Endothelial cell of umbilical vein (primary cell): ENCODE results near the gene CTNNA2. TPM values are rescaled to one million over a fixed set of nuclear protein-coding genes. Genes with fewer than 3 reads are reported as not detected.

ENCODE experiments used
- BruUV-seq: library from RNA; stranded (reverse); fragments of 400-500 nt; replicated peaks from 2 replicates; lab custom pipeline; 2021; lab: Mats Ljungman, UMichigan
- CTCF ChIA-PET: fragments of 300-600, 350-600 bp; sonication (Branson Sonifier 250); formaldehyde crosslinking; loops from one replicate; lab custom pipeline; 2021; ENCODE audit warnings: antibody characterized with exemption, inconsistent platforms; lab: Charles Lee
- POLR2A ChIA-PET: fragments of 300-600, 350-600 bp; sonication (Branson Sonifier 250); formaldehyde crosslinking; loops from one replicate; lab custom pipeline; 2021; ENCODE audit warnings: antibody characterized with exemption, inconsistent platforms; lab: Charles Lee
- DNase-seq: peaks from one replicate; pipeline ENCODE4 v3.0.0-alpha.2; 2011; ENCODE audit warnings: low read depth, low spot score
- FAIRE-seq: peaks from 2 replicates; lab custom pipeline; 2011; peaks lifted over from hg19 to GRCh38; lab: Jason Lieb, UNC
- H2AFZ ChIP-seq: 2 replicates; pipeline ENCODE4 v1.6.0; 2012; ENCODE audit warnings: low read depth, low read length, control low read depth, inconsistent platforms
- H3K27ac ChIP-seq: 2 replicates; pipeline ENCODE4 v1.5.1; 2011; ENCODE audit warnings: low read depth, mild to moderate bottlenecking, control low read depth, low read length, moderate library complexity; ENCODE audit not compliant: insufficient read depth
- H3K27me3 ChIP-seq, 2 experiments: 2 replicates each; pipeline versions ENCODE4 v1.6.0 to v1.6.1; 2011; ENCODE audit warnings: low read length in 2 of 2, mixed read lengths in 1 of 2; ENCODE audit not compliant: control insufficient read depth in 2 of 2, insufficient read depth in 2 of 2
- H3K36me3 ChIP-seq, 2 experiments: 2 replicates in 1 of 2; 3 replicates in 1 of 2; pipeline ENCODE4 v1.5.1; 2011; ENCODE audit warnings: low read length in 2 of 2, mild to moderate bottlenecking in 1 of 2, moderate library complexity in 1 of 2; ENCODE audit not compliant: control insufficient read depth in 2 of 2, insufficient read depth in 2 of 2; ENCODE audit errors: extremely low read depth in 1 of 2
- H3K4me1 ChIP-seq: 3 replicates; pipeline ENCODE4 v1.5.1; 2011; ENCODE audit warnings: mild to moderate bottlenecking, low read length; ENCODE audit not compliant: control insufficient read depth, insufficient read depth; ENCODE audit errors: extremely low read depth
- H3K4me2 ChIP-seq: 2 replicates; pipeline ENCODE4 v1.6.1; 2011; ENCODE audit warnings: low read length, control low read depth, mixed read lengths; ENCODE audit not compliant: insufficient read depth
- H3K4me3 ChIP-seq, 3 experiments: fragments of 200-600 bp in 1 of 3; sonication (generic), shearing (Covaris generic) in 1 of 3; replicated peaks in 1 of 3; 2 replicates each; pipeline ENCODE4 v1.5.1; 2011 to 2016; ENCODE audit warnings: control low read depth in 3 of 3, low read length in 3 of 3, mild to moderate bottlenecking in 2 of 3, inconsistent platforms in 1 of 3, low read depth in 1 of 3, moderate library complexity in 1 of 3; ENCODE audit not compliant: insufficient read depth in 1 of 3
- H3K79me2 ChIP-seq: 2 replicates; pipeline ENCODE4 v1.6.0; 2012; ENCODE audit warnings: low read length, inconsistent platforms; ENCODE audit not compliant: control insufficient read depth, insufficient read depth
- H3K9ac ChIP-seq: replicated peaks from 2 replicates; pipeline ENCODE3; 2011; ENCODE audit warnings: low read length, control low read depth; ENCODE audit not compliant: insufficient read depth; ENCODE audit errors: extremely low read depth
- H3K9me1 ChIP-seq: replicated peaks from 3 replicates; pipeline ENCODE4 v1.6.0; 2011; ENCODE audit warnings: mild to moderate bottlenecking, low read length; ENCODE audit not compliant: control insufficient read depth, insufficient read depth; ENCODE audit errors: extremely low read depth
- H3K9me3 ChIP-seq: replicated peaks from 2 replicates; pipeline ENCODE4 v1.5.1; 2012; ENCODE audit warnings: low read length, inconsistent platforms; ENCODE audit not compliant: control insufficient read depth, insufficient read depth
- H4K20me1 ChIP-seq: replicated peaks from 2 replicates; pipeline ENCODE3; 2011; ENCODE audit warnings: mild to moderate bottlenecking, low read length; ENCODE audit not compliant: control insufficient read depth, insufficient read depth; ENCODE audit errors: extremely low read depth
- EZH2 ChIP-seq: IDR thresholded peaks from 2 replicates; pipeline ENCODE4 v1.6.1; 2012; ENCODE audit warnings: borderline replicate concordance, low read depth, mild to moderate bottlenecking, moderate library complexity, low read length, inconsistent platforms; ENCODE audit not compliant: severe bottlenecking
- FOS ChIP-seq: IDR thresholded peaks from 2 replicates; pipeline ENCODE4 v1.6.1; 2011; ENCODE audit warnings: mild to moderate bottlenecking, low read length, moderate library complexity, borderline replicate concordance; ENCODE audit not compliant: insufficient read depth
- GATA2 ChIP-seq: IDR thresholded peaks from 2 replicates; pipeline ENCODE4 v1.7.0; 2011; ENCODE audit warnings: low read depth, mild to moderate bottlenecking, moderate library complexity, mixed read lengths, low read length; ENCODE audit not compliant: insufficient read length, insufficient read depth
- JUN ChIP-seq: IDR thresholded peaks from 2 replicates; pipeline ENCODE4 v1.6.1; 2011; ENCODE audit warnings: borderline replicate concordance, low read depth; ENCODE audit not compliant: insufficient read length, insufficient read depth
- MYC ChIP-seq: IDR thresholded peaks from one replicate; pipeline ENCODE4 v1.6.1; 2011; ENCODE audit warnings: mild to moderate bottlenecking, low read depth, low read length
- POLR2A ChIP-seq: IDR thresholded peaks from 2 replicates; pipeline ENCODE4 v1.6.1; 2012; ENCODE audit warnings: low read depth, mild to moderate bottlenecking, control low read depth, low read length
- POLR2AphosphoS5 ChIP-seq: IDR thresholded peaks from 2 replicates; pipeline ENCODE4 v1.6.1; 2012; ENCODE audit warnings: low read depth, mild to moderate bottlenecking, control low read depth, low read length, moderate library complexity; ENCODE audit not compliant: insufficient read depth
- dilution Hi-C: fragments of 300-500 bp; cut with MboI; formaldehyde crosslinking; loops from one replicate; pipeline ENCODE4 v1.15.0; 2019; ENCODE audit warnings: low sequenced_read_pairs; ENCODE audit not compliant: extremely low pct_ligation_motif_present
- intact Hi-C: fragments of 100-400 bp; cut with micrococcal nuclease; formaldehyde crosslinking; loops from one replicate; pipeline ENCODE4 v1.10.0; 2022
- polyA plus RNA-seq, 4 experiments: library from polyadenylated mRNA; depleted of rRNA in 3 of 4; stranded (reverse) in 3 of 4; unstranded in 1 of 4; fragments of >200 nt; gene quantifications; 2 replicates each; pipeline versions ENCODE4 v1.2.1 to v1.2.3, GENCODE V29; 2011 to 2012; ENCODE audit warnings: missing spikeins in 1 of 4
- total RNA-seq: library from RNA; stranded (reverse); gene quantifications from 2 replicates; pipeline ENCODE4 v1.2.3, GENCODE V29; 2021
- TF ChIP-seq, protein P1 (sequence below): IDR thresholded peaks from 2 replicates; pipeline ENCODE4 v1.6.1; 2011; ENCODE audit not compliant: insufficient read depth, insufficient read length
- TF ChIP-seq, protein P2 (sequence below), 2 donors: IDR thresholded peaks; 1 replicate in 1 of 2; 2 replicates in 1 of 2; pipeline ENCODE4 v1.5.1; 2011; ENCODE audit warnings: low read length in 2 of 2, mild to moderate bottlenecking in 2 of 2, moderate library complexity in 2 of 2, control low read depth in 1 of 2, inconsistent platforms in 1 of 2, low read depth in 1 of 2; ENCODE audit not compliant: insufficient read depth in 1 of 2; ENCODE audit errors: extremely low read depth in 1 of 2

CTNNA2 gene
- total and polyA plus RNA-seq, 2 donors (not counting 3 experiments of a cell fraction or from before 2014, with no cell fraction given): not detected

DNA sequence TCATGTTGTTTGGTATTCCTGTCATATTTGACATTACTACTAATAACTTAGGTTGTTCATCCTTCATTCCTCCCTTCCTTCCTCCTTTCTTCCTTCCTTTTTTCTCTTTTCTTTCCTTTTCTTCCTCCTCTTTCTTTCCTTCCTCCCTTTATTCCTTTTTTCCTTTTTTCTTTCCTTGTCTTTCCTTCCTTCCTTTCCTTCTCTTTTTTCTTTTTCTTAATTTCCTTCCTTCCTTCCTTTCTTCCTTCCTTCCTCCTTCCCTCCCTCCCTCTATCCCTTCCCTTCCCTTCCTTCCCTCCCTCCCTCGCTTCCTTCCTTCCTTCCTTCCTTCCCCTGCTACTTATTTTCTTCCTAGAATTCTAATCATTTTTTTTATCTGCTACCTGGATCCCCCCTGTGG, 66.1 kb downstream of the CTNNA2 start:
- no peaks in the 10 kb centered on the region for H3K9me1 ChIP-seq
- H3K4me3 ChIP-seq: no peak overlapping the region
- POLR2A ChIA-PET: no interaction called here
- CTCF ChIA-PET: no interaction called here
- no peaks in the 10 kb centered on the region for H3K27me3 ChIP-seq
- DNase-seq (no peak), FAIRE-seq (no peak)
- H3K36me3 ChIP-seq: no peaks in the 10 kb centered on the region
- no peaks in the 10 kb centered on the region for H3K79me2 ChIP-seq
- peaks cover 5% of the 10 kb centered on the region for H3K9me3 ChIP-seq
- dilution Hi-C loops (no loop called here), intact Hi-C loops (no loop called here)
- H3K9ac ChIP-seq: no peak overlapping the region
- no TSS peak for BruUV-seq
- H3K4me1 ChIP-seq: no peaks in the 10 kb centered on the region
- H3K27ac ChIP-seq: no peak overlapping the region
- H2AFZ ChIP-seq: no peak overlapping the region
- H4K20me1 ChIP-seq: no peaks in the 10 kb centered on the region
- no peak overlapping the region for H3K4me2 ChIP-seq
- TF ChIP-seq POLR2A (no peak), EZH2 (no peak), JUN (no peak), FOS (no peak), MYC (no peak), POLR2AphosphoS5 (no peak), GATA2 (no peak)
- TF ChIP-seq, protein P1, sequence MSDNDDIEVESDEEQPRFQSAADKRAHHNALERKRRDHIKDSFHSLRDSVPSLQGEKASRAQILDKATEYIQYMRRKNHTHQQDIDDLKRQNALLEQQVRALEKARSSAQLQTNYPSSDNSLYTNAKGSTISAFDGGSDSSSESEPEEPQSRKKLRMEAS: no peak
- TF ChIP-seq, protein P2, sequence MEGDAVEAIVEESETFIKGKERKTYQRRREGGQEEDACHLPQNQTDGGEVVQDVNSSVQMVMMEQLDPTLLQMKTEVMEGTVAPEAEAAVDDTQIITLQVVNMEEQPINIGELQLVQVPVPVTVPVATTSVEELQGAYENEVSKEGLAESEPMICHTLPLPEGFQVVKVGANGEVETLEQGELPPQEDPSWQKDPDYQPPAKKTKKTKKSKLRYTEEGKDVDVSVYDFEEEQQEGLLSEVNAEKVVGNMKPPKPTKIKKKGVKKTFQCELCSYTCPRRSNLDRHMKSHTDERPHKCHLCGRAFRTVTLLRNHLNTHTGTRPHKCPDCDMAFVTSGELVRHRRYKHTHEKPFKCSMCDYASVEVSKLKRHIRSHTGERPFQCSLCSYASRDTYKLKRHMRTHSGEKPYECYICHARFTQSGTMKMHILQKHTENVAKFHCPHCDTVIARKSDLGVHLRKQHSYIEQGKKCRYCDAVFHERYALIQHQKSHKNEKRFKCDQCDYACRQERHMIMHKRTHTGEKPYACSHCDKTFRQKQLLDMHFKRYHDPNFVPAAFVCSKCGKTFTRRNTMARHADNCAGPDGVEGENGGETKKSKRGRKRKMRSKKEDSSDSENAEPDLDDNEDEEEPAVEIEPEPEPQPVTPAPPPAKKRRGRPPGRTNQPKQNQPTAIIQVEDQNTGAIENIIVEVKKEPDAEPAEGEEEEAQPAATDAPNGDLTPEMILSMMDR (IDR thresholded peaks at IDR 0.05; ENCODE audit: extremely low read depth in 1 of 2, insufficient read depth in 1 of 2, low read depth in 1 of 2, low read length in 2 of 2): no peak
